ENCODE data around the gene TBL1XR1. TPM values are rescaled to one million over a fixed set of nuclear protein-coding genes. Genes with fewer than 3 reads are reported as not detected.

TBL1XR1 gene
- total RNA-seq, 1 experiment from 2014 or later, result 175 TPM

DNA sequence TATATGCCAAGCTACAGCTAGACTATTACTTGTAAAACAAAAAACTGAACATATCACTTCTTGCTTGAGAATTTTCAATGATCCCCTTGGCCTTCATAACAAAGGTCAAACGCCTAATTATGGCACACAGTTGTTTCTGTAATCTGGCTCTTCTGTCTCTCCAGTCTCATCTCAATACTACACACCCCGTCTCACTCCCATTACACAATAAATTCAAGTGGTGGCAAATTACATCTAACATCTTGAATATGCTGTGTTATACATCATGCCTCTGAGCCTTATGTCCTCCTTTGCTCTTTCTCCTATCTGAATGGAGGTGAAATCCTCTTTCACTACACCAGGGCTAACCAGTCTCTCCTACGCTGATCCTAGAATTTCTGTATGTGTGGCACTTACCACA is 140.4 kb downstream of the TBL1XR1 start:
- peaks cover 0 to 10% (median 6%) of the 10 kb centered on the region in 3 experiments; a peak in 2 of 7 replicates for H3K36me3 Mint-ChIP-seq (ENCODE audit: insufficient read depth in 1 of 3, low read depth in 3 of 3)
- Histone ChIP-seq H2BK20ac (ENCODE audit: low read depth, low read length, poor library complexity, severe bottlenecking) (no peak overlapping the region), H3T11ph (ENCODE audit: low read length) (no peak overlapping the region), H3K9ac (ENCODE audit: extremely low read depth, insufficient read length, low read length) (no peak overlapping the region), H3K18ac (ENCODE audit: insufficient read length, low read depth, low read length) (no peak overlapping the region), H2AK5ac (ENCODE audit: insufficient read length, low read length) (no peak overlapping the region), H3K27ac (ENCODE audit: insufficient read length, low read depth, low read length) (no peak overlapping the region), H4K8ac (replicated peaks; ENCODE audit: insufficient read length, low read depth, low read length) (no peak overlapping the region), H4K91ac (ENCODE audit: insufficient read length, low read depth, low read length) (no peak overlapping the region), H3K79me2 (ENCODE audit: insufficient read depth, low read length) (peaks cover 3% of the 10 kb centered on the region; the same call in 1 of the 2 replicates), H3K27me3 (ENCODE audit: insufficient read depth, low read length) (no peaks in the 10 kb centered on the region), H4K5ac (ENCODE audit: insufficient read length, low read depth, low read length) (no peak overlapping the region), H2BK120ac (ENCODE audit: low read depth, low read length, poor library complexity, severe bottlenecking) (no peak overlapping the region), H3K79me1 (ENCODE audit: insufficient read depth, low read depth, low read length, poor library complexity, severe bottlenecking) (no peaks in the 10 kb centered on the region), H3K56ac (ENCODE audit: insufficient read length, low read depth, low read length) (no peak overlapping the region), H3K4ac (ENCODE audit: low read depth, low read length) (no peak overlapping the region), H2BK15ac (ENCODE audit: low read depth, low read length) (no peak overlapping the region), H2AFZ (ENCODE audit: low read length) (no peak overlapping the region), H2BK12ac (ENCODE audit: insufficient read length, low read depth, low read length) (no peak overlapping the region), H3K9me3 (ENCODE audit: control insufficient read depth, low read depth, low read length) (no peaks in the 10 kb centered on the region), H3K14ac (ENCODE audit: insufficient read depth, low read length) (no peak overlapping the region), H3K23ac (ENCODE audit: insufficient read length, low read depth, low read length) (no peak overlapping the region), H3K4me1 (ENCODE audit: insufficient read depth, low read length) (no peaks in the 10 kb centered on the region; the same call in 1 of the 2 replicates), H2BK5ac (ENCODE audit: insufficient read length, low read length) (no peak overlapping the region), H3K23me2 (ENCODE audit: insufficient read length, low read depth, low read length, poor library complexity, severe bottlenecking) (no peaks in the 10 kb centered on the region), H4K20me1 (ENCODE audit: control insufficient read depth, insufficient read depth, insufficient read length) (no peaks in the 10 kb centered on the region), H3K4me2 (ENCODE audit: insufficient read depth, insufficient read length, low read length) (no peak overlapping the region)
- no peak overlapping the region for H3K27ac Mint-ChIP-seq
- no peak overlapping the region for H3K4me3 Mint-ChIP-seq
- H3K27me3 Mint-ChIP-seq (ENCODE audit: low read depth), result no peaks in the 10 kb centered on the region
- DNase-seq, result no peak
- peaks cover 5 to 11% of the 10 kb centered on the region in 2 experiments; a peak in 3 of 4 replicates for H3K4me1 Mint-ChIP-seq
- H3K9me3 Mint-ChIP-seq, result no peaks in the 10 kb centered on the region
- TF ChIP-seq CTCF (conservative IDR thresholded peaks at IDR 0.05), result no peak
- WGBS (ENCODE audit: extremely low coverage, insufficient read length, low lambda C conversion rate), result no CpG with 5 or more reads among the region's 3 CpGs

Data from H9 (cell line).